K562 (cell line): Measurements from ENCODE around the gene GPR162. TPM values are rescaled to one million over a fixed set of nuclear protein-coding genes. Genes with fewer than 3 reads are reported as not detected.

Experiments used
- ATAC-seq: fragments of 200-7000 bp; cut with Tn5 transposase; 3 replicates; pipeline ENCODE4 v1.9.1; 2020; ENCODE audit warnings: moderate library complexity
- BruUV-seq: library from RNA; stranded (reverse); fragments of 400-500 nt; replicated peaks from 2 replicates; lab custom pipeline; 2021; lab: Mats Ljungman, UMichigan
- CTCF ChIA-PET: fragments of 300-600 bp; formaldehyde crosslinking; extraction: SDS; loops from one replicate; lab custom pipeline; 2021; ENCODE audit warnings: low intra/inter-chr PET ratio; lab: Yijun Ruan, JAX
- POLR2A ChIA-PET: fragments of 300-600, 350-650 bp; sonication (Branson Sonifier 250); formaldehyde crosslinking; extraction: SDS; loops from one replicate; lab custom pipeline; 2021; ENCODE audit warnings: antibody characterized with exemption, inconsistent platforms; lab: Yijun Ruan, JAX
- DNase-seq, 4 experiments: peaks; one replicate each; pipeline versions ENCODE4 v3.0.0 to v3.0.0-alpha.2; 2011 to 2018; ENCODE audit warnings: low spot score in 3 of 4, mixed read lengths in 3 of 4; ENCODE audit errors: extremely low read depth in 1 of 4
- FAIRE-seq: peaks from 2 replicates; lab custom pipeline; 2011; peaks lifted over from hg19 to GRCh38; lab: Jason Lieb, UNC
- H2AFZ ChIP-seq: 2 replicates; pipeline ENCODE4 v1.6.0; 2011; ENCODE audit warnings: low read depth, low read length, control low read depth, inconsistent platforms
- H3K27ac ChIP-seq: fragments of 200-600 bp; 3 replicates; pipeline ENCODE4 v1.8.0; 2011; ENCODE audit warnings: low read depth, mild to moderate bottlenecking, control low read depth, inconsistent platforms, low read length, moderate library complexity, mixed read lengths; ENCODE audit errors: extremely low read depth
- H3K27me3 ChIP-seq, 2 experiments: fragments of 300-600 bp in 1 of 2; 2 replicates in 1 of 2; 3 replicates in 1 of 2; pipeline versions ENCODE4 v1.6.0 to v1.8.0; 2011; ENCODE audit warnings: inconsistent platforms in 2 of 2, low read length in 2 of 2, mild to moderate bottlenecking in 1 of 2, mixed read lengths in 1 of 2, moderate library complexity in 1 of 2; ENCODE audit not compliant: control insufficient read depth in 2 of 2, insufficient read depth in 2 of 2
- H3K36me3 ChIP-seq: fragments of 300-600 bp; 3 replicates; pipeline ENCODE4 v1.8.0; 2011; ENCODE audit warnings: mild to moderate bottlenecking, low read length, inconsistent platforms; ENCODE audit not compliant: control insufficient read depth, insufficient read depth
- H3K4me1 ChIP-seq, 2 experiments: fragments of 200-600 bp in 1 of 2; replicated peaks in 1 of 2; 2 replicates in 1 of 2; 3 replicates in 1 of 2; pipeline versions ENCODE4 v1.5.1 to v1.8.0; 2011; ENCODE audit warnings: inconsistent platforms in 2 of 2, low read length in 2 of 2, mild to moderate bottlenecking in 1 of 2, mixed read lengths in 1 of 2, moderate library complexity in 1 of 2; ENCODE audit not compliant: control insufficient read depth in 2 of 2, insufficient read depth in 2 of 2
- H3K4me2 ChIP-seq: 2 replicates; pipeline ENCODE4 v1.6.1; 2011; ENCODE audit warnings: low read length, control low read depth, inconsistent platforms, mixed read lengths; ENCODE audit not compliant: insufficient read depth
- H3K4me3 ChIP-seq: fragments of 200-600 bp; sonication (generic), shearing (Covaris generic); 2 replicates; pipeline ENCODE4 v1.5.1; 2016; ENCODE audit warnings: control low read depth, inconsistent platforms
- H3K79me2 ChIP-seq: fragments of 200-600 bp; 3 replicates; pipeline ENCODE4 v1.8.0; 2011; ENCODE audit warnings: low read length, inconsistent platforms; ENCODE audit not compliant: control insufficient read depth, insufficient read depth
- H3K9ac ChIP-seq, 2 experiments: 2 replicates each; pipeline versions ENCODE4 v1.6.0 to v1.6.1; 2011; ENCODE audit warnings: low read depth in 2 of 2, low read length in 2 of 2, control low read depth in 1 of 2, inconsistent platforms in 1 of 2, mild to moderate bottlenecking in 1 of 2, mixed read lengths in 1 of 2; ENCODE audit not compliant: insufficient read depth in 1 of 2
- H3K9me1 ChIP-seq: one replicate; pipeline ENCODE4 v1.6.0; 2011; ENCODE audit warnings: inconsistent platforms, mild to moderate bottlenecking, low read length, moderate library complexity; ENCODE audit not compliant: control insufficient read depth, insufficient read depth
- H3K9me3 ChIP-seq: replicated peaks from 2 replicates; pipeline ENCODE4 v1.5.1; 2011; ENCODE audit warnings: low read depth, low read length, inconsistent platforms; ENCODE audit not compliant: control insufficient read depth, insufficient read depth
- H4K20me1 ChIP-seq: replicated peaks from 2 replicates; pipeline ENCODE4 v1.6.1; 2011; ENCODE audit warnings: low read length, inconsistent platforms, mixed read lengths; ENCODE audit not compliant: control insufficient read depth, insufficient read depth
- MTA2 ChIP-seq: fragments of 450-650 bp; IDR thresholded peaks from 2 replicates; pipeline ENCODE4 v1.6.1; 2016; ENCODE audit warnings: low read depth
- MXI1 ChIP-seq: IDR thresholded peaks from 2 replicates; pipeline ENCODE4 v1.6.1; 2011; ENCODE audit warnings: low read depth, mild to moderate bottlenecking, improper control_type of control experiment, low read length
- PHF20 ChIP-seq: fragments of 450-650 bp; IDR thresholded peaks from 2 replicates; pipeline ENCODE4 v1.6.1; 2018; ENCODE audit not compliant: partially characterized antibody
- XRCC5 ChIP-seq: fragments of 200-400 bp; formaldehyde crosslinking; IDR thresholded peaks from 2 replicates; pipeline ENCODE4 v1.6.1; 2017; ENCODE audit warnings: low read depth, mild to moderate bottlenecking, low read length
- WGBS: fragments of 100-300 bp; shearing (Covaris generic); methylation state at CpG from one replicate; pipeline ENCODE4 v1.1.6; 2016; ENCODE audit warnings: low coverage, mixed read lengths; ENCODE audit not compliant: insufficient coverage; ENCODE audit errors: missing lambda C conversion rate; 5-methylcytosine and 5-hydroxymethylcytosine counted together
- in situ Hi-C: fragments of 300-500 bp; cut with MboI; formaldehyde crosslinking; loops from 4 replicates; pipeline ENCODE4 v1.15.0; 2018; ENCODE audit warnings: inconsistent platforms, mixed read lengths
- intact Hi-C: fragments of 100-400 bp; cut with micrococcal nuclease; formaldehyde crosslinking; loops from 2 replicates; pipeline ENCODE4 v1.14.2; 2022
- polyA plus RNA-seq, 8 experiments: library from polyadenylated mRNA; depleted of rRNA in 4 of 8; stranded (reverse) in 5 of 8; unstranded in 3 of 8; fragments of >200 nt; fragmentation: Nextera tagmentation in 2 of 8; fragmentation: Illumina TruSeq in 1 of 8; extraction: Ambion mirVana in 2 of 8; extraction: Trizol in 1 of 8; gene quantifications; 2 replicates each; pipeline versions ENCODE4 v1.2.1 to v1.2.3, GENCODE V29; 2011 to 2014; ENCODE audit warnings: inconsistent platforms in 1 of 8, missing spikeins in 1 of 8
- total RNA-seq, 7 experiments: library from RNA; depleted of rRNA in 6 of 7; stranded (reverse); fragments of >200 nt in 6 of 7; fragmentation: Illumina TruSeq in 2 of 7; extraction: Trizol in 2 of 7; gene quantifications; 2 replicates each; pipeline versions ENCODE4 v1.2.1 to v1.2.3, GENCODE V29; 2011 to 2021; ENCODE audit warnings: low replicate concordance in 1 of 7
- TF ChIP-seq, protein P1 (sequence below), 3 experiments: fragments of 200-800 bp in 1 of 3; fragments of 250-450 bp in 1 of 3; fragments of 450-650 bp in 1 of 3; sonication (Bioruptor Pico) in 1 of 3; sonication (Bioruptor generic) in 1 of 3; formaldehyde crosslinking in 1 of 3; IDR thresholded peaks; 2 replicates each; pipeline versions ENCODE4 v1.6.1 to v1.8.0; 2016 to 2022; ENCODE audit warnings: mild to moderate bottlenecking in 2 of 3, missing genetic modification characterization in 2 of 3, missing compliant biosample characterization in 1 of 3, moderate library complexity in 1 of 3
- TF ChIP-seq, protein P2 (sequence below): sonication (generic); formaldehyde crosslinking; IDR thresholded peaks from 2 replicates; pipeline ENCODE4 v1.8.0; 2022; ENCODE audit warnings: missing genetic modification reagents, mild to moderate bottlenecking, borderline replicate concordance
- TF ChIP-seq, protein P3 (sequence below): fragments of 250-450 bp; sonication (Bioruptor Pico); IDR thresholded peaks from 2 replicates; pipeline ENCODE4 v1.8.0; 2022; ENCODE audit warnings: moderate library complexity, mild to moderate bottlenecking, inconsistent platforms
- TF ChIP-seq, protein P4 (sequence below): fragments of 250-450 bp; sonication (Bioruptor Pico); IDR thresholded peaks from 2 replicates; pipeline ENCODE4 v1.5.0; 2022; ENCODE audit warnings: mild to moderate bottlenecking
- TF ChIP-seq, protein P5 (sequence below): fragments of 150-350 bp; conservative IDR thresholded peaks from 2 replicates; pipeline ENCODE4 v1.6.1; 2014; ENCODE audit warnings: low read length

The GPR162 gene
- total and polyA plus RNA-seq, 9 of the 15 experiments (the other 6 are each of a cell fraction or from before 2014, with no cell fraction given), result 0.65 to 1.8 (median 1.1) TPM; not detected in 2

DNA sequence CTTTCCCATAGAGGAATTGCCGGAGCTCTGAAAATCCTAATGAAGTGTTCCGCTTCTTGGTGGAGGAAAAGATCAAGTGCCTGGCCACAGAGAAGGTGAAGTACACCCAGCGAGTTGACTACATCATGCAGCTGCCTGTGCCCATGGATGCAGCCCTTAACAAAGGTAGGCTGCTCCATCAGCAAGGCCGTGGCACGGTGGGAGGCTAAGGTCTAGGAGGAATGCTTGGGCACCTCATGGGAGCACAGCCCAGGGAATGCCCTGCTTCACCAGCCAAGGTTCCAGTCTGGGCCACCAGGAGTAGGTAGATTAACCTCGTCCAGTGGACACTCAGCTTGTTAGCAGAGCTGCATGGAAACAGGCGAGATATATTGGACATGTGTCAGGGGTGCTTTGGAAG, 39.3 kb downstream of the GPR162 start:
- BruUV-seq, result no TSS peak
- POLR2A ChIA-PET, result interaction anchor here (0.6 to 1.3 kb wide), 2 partner anchors 8 to 44 kb away, joined by 3 to 10 read pairs; partner anchors contain the start of gene USP5
- H3K9me1 ChIP-seq, result no peaks in the 10 kb centered on the region
- TF ChIP-seq XRCC5, result no peak
- no peak for TF ChIP-seq PHF20
- TF ChIP-seq, protein P1, sequence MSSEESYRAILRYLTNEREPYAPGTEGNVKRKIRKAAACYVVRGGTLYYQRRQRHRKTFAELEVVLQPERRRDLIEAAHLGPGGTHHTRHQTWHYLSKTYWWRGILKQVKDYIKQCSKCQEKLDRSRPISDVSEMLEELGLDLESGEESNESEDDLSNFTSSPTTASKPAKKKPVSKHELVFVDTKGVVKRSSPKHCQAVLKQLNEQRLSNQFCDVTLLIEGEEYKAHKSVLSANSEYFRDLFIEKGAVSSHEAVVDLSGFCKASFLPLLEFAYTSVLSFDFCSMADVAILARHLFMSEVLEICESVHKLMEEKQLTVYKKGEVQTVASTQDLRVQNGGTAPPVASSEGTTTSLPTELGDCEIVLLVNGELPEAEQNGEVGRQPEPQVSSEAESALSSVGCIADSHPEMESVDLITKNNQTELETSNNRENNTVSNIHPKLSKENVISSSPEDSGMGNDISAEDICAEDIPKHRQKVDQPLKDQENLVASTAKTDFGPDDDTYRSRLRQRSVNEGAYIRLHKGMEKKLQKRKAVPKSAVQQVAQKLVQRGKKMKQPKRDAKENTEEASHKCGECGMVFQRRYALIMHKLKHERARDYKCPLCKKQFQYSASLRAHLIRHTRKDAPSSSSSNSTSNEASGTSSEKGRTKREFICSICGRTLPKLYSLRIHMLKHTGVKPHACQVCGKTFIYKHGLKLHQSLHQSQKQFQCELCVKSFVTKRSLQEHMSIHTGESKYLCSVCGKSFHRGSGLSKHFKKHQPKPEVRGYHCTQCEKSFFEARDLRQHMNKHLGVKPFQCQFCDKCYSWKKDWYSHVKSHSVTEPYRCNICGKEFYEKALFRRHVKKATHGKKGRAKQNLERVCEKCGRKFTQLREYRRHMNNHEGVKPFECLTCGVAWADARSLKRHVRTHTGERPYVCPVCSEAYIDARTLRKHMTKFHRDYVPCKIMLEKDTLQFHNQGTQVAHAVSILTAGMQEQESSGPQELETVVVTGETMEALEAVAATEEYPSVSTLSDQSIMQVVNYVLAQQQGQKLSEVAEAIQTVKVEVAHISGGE (CRISPR knock-in tag; IDR thresholded peaks at IDR 0.05), result no peak
- TF ChIP-seq, protein P2, sequence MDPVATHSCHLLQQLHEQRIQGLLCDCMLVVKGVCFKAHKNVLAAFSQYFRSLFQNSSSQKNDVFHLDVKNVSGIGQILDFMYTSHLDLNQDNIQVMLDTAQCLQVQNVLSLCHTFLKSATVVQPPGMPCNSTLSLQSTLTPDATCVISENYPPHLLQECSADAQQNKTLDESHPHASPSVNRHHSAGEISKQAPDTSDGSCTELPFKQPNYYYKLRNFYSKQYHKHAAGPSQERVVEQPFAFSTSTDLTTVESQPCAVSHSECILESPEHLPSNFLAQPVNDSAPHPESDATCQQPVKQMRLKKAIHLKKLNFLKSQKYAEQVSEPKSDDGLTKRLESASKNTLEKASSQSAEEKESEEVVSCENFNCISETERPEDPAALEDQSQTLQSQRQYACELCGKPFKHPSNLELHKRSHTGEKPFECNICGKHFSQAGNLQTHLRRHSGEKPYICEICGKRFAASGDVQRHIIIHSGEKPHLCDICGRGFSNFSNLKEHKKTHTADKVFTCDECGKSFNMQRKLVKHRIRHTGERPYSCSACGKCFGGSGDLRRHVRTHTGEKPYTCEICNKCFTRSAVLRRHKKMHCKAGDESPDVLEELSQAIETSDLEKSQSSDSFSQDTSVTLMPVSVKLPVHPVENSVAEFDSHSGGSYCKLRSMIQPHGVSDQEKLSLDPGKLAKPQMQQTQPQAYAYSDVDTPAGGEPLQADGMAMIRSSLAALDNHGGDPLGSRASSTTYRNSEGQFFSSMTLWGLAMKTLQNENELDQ (CRISPR knock-in tag), result no peak
- TF ChIP-seq, protein P3, sequence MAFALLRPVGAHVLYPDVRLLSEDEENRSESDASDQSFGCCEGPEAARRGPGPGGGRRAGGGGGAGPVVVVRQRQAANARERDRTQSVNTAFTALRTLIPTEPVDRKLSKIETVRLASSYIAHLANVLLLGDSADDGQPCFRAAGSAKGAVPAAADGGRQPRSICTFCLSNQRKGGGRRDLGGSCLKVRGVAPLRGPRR (CRISPR knock-in tag), result no peak
- no peak for TF ChIP-seq MTA2
- no peak for TF ChIP-seq MXI1
- TF ChIP-seq, protein P4, sequence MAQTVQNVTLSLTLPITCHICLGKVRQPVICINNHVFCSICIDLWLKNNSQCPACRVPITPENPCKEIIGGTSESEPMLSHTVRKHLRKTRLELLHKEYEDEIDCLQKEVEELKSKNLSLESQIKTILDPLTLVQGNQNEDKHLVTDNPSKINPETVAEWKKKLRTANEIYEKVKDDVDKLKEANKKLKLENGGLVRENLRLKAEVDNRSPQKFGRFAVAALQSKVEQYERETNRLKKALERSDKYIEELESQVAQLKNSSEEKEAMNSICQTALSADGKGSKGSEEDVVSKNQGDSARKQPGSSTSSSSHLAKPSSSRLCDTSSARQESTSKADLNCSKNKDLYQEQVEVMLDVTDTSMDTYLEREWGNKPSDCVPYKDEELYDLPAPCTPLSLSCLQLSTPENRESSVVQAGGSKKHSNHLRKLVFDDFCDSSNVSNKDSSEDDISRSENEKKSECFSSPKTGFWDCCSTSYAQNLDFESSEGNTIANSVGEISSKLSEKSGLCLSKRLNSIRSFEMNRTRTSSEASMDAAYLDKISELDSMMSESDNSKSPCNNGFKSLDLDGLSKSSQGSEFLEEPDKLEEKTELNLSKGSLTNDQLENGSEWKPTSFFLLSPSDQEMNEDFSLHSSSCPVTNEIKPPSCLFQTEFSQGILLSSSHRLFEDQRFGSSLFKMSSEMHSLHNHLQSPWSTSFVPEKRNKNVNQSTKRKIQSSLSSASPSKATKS (CRISPR knock-in tag), result no peak
- TF ChIP-seq, protein P5, sequence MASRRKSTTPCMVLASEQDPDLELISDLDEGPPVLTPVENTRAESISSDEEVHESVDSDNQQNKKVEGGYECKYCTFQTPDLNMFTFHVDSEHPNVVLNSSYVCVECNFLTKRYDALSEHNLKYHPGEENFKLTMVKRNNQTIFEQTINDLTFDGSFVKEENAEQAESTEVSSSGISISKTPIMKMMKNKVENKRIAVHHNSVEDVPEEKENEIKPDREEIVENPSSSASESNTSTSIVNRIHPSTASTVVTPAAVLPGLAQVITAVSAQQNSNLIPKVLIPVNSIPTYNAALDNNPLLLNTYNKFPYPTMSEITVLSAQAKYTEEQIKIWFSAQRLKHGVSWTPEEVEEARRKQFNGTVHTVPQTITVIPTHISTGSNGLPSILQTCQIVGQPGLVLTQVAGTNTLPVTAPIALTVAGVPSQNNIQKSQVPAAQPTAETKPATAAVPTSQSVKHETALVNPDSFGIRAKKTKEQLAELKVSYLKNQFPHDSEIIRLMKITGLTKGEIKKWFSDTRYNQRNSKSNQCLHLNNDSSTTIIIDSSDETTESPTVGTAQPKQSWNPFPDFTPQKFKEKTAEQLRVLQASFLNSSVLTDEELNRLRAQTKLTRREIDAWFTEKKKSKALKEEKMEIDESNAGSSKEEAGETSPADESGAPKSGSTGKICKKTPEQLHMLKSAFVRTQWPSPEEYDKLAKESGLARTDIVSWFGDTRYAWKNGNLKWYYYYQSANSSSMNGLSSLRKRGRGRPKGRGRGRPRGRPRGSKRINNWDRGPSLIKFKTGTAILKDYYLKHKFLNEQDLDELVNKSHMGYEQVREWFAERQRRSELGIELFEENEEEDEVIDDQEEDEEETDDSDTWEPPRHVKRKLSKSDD, result no peak

More for the DNA sequence above, 39.3 kb downstream of the GPR162 start:
- no peak overlapping the region for H3K4me3 ChIP-seq
- H4K20me1 ChIP-seq, result no peaks in the 10 kb centered on the region
- H3K4me2 ChIP-seq, result no peak overlapping the region
- H2AFZ ChIP-seq, result no peak overlapping the region
- peaks cover 91% of the 10 kb centered on the region for H3K36me3 ChIP-seq
- DNase-seq (no peak), FAIRE-seq (no peak), ATAC-seq (no peak)
- no peak overlapping the region for H3K27ac ChIP-seq
- no peaks in the 10 kb centered on the region for H3K27me3 ChIP-seq
- intact Hi-C loops, result no loop called here
- in situ Hi-C loops, result no loop called here
- CTCF ChIA-PET, result no interaction called here
- no peak overlapping the region for H3K9ac ChIP-seq
- WGBS, result 100% methylated on average over 5 of the region's 7 CpGs
- H3K9me3 ChIP-seq, result no peaks in the 10 kb centered on the region
- no peaks in the 10 kb centered on the region for H3K79me2 ChIP-seq
- H3K4me1 ChIP-seq, result peaks cover under 1 to 2% of the 10 kb centered on the region in 2 experiments; a peak in 3 of 5 replicates
